Measurements from ENCODE around the gene TRIM41. TPM values are rescaled to one million over a fixed set of nuclear protein-coding genes. Genes with fewer than 3 reads are reported as not detected.

Gene TRIM41
- total and polyA plus RNA-seq, 2 of the 13 experiments (the other 11 are each of a cell fraction or from before 2014, with no cell fraction given) = 10.2 to 16.7 TPM

DNA sequence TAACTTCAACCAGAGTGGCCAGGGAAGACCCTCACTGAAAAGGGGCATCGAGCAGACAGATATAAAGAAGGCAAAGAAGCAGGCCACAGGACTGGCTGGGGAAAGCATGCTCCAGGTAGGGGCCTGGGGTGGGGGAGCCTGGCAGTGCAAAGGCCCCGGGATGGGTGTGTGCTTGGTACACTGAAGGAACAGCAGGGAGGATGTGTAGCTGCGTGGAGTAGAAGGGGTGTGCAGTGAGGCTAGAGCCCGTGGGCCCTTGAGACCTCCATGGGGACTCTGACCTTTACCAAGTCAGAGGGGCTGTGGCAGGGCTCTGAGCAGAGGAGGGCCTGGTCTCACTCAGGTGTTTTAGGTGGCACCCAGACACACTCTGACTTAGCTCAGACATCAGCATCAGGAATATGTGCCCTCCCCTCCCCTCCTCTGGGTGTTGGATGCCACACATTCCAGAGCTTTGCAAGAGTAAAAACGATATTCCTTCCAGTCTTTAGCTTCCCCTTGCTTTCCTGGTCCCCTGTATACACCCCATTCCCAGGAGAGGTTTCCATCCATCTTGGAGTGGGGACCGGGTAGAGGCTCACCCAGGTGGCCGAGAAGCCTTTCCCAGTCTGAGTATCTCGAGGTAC lies 25.6 kb upstream of the TRIM41 start:
- Histone ChIP-seq H3K4me3 (replicated peaks in 1 of 3; ENCODE audit: insufficient read depth in 1 of 3, low read depth in 2 of 3, low read length in 3 of 3) (no peak overlapping the region), H3K9ac (ENCODE audit: insufficient read depth, low read depth, low read length) (no peak overlapping the region), H3K27me3 (ENCODE audit: control insufficient read depth in 1 of 2, insufficient read depth in 2 of 2, low read length in 2 of 2) (peaks cover 5 to 52% of the 10 kb centered on the region in 2 experiments), H3K36me3 (replicated peaks in 1 of 2; ENCODE audit: control insufficient read depth in 1 of 2, insufficient read depth in 2 of 2, low read length in 2 of 2) (no peaks in the 10 kb centered on the region), H2AFZ (ENCODE audit: low read length) (no peak overlapping the region), H3K4me1 (ENCODE audit: insufficient read depth, low read length) (peaks cover 34% of the 10 kb centered on the region), H3K4me2 (ENCODE audit: low read depth, low read length) (no peak overlapping the region), H3K79me2 (ENCODE audit: insufficient read depth, low read length) (no peaks in the 10 kb centered on the region), H3K27ac (ENCODE audit: extremely low read length, insufficient read depth, low read length) (no peak overlapping the region), H3K9me3 (ENCODE audit: low read length) (no peaks in the 10 kb centered on the region), H4K20me1 (ENCODE audit: insufficient read depth, low read length) (no peaks in the 10 kb centered on the region)
- DNase-seq (ENCODE audit: low spot score) (no peak), ATAC-seq (no peak), FAIRE-seq (no peak)
- TF ChIP-seq RORA (CRISPR knock-in tag; IDR thresholded peaks at IDR 0.05) (no peak), MEF2D (CRISPR knock-in tag; IDR thresholded peaks at IDR 0.05) (no peak), ZNF776 (CRISPR knock-in tag; IDR thresholded peaks at IDR 0.05) (no peak), U2AF2 (IDR thresholded peaks at IDR 0.05; ENCODE audit: low read depth, low read length) (no peak), ETV5 (CRISPR knock-in tag; IDR thresholded peaks at IDR 0.05; ENCODE audit: borderline replicate concordance) (no peak), ZNF550 (CRISPR knock-in tag; IDR thresholded peaks at IDR 0.05; ENCODE audit: borderline replicate concordance) (no peak), ATAD3A (CRISPR knock-in tag; IDR thresholded peaks at IDR 0.05) (no peak), THYN1 (CRISPR knock-in tag; IDR thresholded peaks at IDR 0.05; ENCODE audit: borderline replicate concordance, low read depth) (no peak)
- TF ChIP-seq, protein P1, sequence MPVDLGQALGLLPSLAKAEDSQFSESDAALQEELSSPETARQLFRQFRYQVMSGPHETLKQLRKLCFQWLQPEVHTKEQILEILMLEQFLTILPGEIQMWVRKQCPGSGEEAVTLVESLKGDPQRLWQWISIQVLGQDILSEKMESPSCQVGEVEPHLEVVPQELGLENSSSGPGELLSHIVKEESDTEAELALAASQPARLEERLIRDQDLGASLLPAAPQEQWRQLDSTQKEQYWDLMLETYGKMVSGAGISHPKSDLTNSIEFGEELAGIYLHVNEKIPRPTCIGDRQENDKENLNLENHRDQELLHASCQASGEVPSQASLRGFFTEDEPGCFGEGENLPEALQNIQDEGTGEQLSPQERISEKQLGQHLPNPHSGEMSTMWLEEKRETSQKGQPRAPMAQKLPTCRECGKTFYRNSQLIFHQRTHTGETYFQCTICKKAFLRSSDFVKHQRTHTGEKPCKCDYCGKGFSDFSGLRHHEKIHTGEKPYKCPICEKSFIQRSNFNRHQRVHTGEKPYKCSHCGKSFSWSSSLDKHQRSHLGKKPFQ (CRISPR knock-in tag; IDR thresholded peaks at IDR 0.05; ENCODE audit: insufficient replicate concordance) = no peak
- TF ChIP-seq, protein P2, sequence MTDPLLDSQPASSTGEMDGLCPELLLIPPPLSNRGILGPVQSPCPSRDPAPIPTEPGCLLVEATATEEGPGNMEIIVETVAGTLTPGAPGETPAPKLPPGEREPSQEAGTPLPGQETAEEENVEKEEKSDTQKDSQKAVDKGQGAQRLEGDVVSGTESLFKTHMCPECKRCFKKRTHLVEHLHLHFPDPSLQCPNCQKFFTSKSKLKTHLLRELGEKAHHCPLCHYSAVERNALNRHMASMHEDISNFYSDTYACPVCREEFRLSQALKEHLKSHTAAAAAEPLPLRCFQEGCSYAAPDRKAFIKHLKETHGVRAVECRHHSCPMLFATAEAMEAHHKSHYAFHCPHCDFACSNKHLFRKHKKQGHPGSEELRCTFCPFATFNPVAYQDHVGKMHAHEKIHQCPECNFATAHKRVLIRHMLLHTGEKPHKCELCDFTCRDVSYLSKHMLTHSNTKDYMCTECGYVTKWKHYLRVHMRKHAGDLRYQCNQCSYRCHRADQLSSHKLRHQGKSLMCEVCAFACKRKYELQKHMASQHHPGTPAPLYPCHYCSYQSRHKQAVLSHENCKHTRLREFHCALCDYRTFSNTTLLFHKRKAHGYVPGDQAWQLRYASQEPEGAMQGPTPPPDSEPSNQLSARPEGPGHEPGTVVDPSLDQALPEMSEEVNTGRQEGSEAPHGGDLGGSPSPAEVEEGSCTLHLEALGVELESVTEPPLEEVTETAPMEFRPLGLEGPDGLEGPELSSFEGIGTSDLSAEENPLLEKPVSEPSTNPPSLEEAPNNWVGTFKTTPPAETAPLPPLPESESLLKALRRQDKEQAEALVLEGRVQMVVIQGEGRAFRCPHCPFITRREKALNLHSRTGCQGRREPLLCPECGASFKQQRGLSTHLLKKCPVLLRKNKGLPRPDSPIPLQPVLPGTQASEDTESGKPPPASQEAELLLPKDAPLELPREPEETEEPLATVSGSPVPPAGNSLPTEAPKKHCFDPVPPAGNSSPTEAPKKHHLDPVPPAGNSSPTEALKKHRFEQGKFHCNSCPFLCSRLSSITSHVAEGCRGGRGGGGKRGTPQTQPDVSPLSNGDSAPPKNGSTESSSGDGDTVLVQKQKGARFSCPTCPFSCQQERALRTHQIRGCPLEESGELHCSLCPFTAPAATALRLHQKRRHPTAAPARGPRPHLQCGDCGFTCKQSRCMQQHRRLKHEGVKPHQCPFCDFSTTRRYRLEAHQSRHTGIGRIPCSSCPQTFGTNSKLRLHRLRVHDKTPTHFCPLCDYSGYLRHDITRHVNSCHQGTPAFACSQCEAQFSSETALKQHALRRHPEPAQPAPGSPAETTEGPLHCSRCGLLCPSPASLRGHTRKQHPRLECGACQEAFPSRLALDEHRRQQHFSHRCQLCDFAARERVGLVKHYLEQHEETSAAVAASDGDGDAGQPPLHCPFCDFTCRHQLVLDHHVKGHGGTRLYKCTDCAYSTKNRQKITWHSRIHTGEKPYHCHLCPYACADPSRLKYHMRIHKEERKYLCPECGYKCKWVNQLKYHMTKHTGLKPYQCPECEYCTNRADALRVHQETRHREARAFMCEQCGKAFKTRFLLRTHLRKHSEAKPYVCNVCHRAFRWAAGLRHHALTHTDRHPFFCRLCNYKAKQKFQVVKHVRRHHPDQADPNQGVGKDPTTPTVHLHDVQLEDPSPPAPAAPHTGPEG (CRISPR knock-in tag; IDR thresholded peaks at IDR 0.05) = no peak
- TF ChIP-seq, protein P3, sequence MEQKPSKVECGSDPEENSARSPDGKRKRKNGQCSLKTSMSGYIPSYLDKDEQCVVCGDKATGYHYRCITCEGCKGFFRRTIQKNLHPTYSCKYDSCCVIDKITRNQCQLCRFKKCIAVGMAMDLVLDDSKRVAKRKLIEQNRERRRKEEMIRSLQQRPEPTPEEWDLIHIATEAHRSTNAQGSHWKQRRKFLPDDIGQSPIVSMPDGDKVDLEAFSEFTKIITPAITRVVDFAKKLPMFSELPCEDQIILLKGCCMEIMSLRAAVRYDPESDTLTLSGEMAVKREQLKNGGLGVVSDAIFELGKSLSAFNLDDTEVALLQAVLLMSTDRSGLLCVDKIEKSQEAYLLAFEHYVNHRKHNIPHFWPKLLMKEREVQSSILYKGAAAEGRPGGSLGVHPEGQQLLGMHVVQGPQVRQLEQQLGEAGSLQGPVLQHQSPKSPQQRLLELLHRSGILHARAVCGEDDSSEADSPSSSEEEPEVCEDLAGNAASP (CRISPR knock-in tag; IDR thresholded peaks at IDR 0.05; ENCODE audit: borderline replicate concordance) = no peak
- TF ChIP-seq, protein P4, sequence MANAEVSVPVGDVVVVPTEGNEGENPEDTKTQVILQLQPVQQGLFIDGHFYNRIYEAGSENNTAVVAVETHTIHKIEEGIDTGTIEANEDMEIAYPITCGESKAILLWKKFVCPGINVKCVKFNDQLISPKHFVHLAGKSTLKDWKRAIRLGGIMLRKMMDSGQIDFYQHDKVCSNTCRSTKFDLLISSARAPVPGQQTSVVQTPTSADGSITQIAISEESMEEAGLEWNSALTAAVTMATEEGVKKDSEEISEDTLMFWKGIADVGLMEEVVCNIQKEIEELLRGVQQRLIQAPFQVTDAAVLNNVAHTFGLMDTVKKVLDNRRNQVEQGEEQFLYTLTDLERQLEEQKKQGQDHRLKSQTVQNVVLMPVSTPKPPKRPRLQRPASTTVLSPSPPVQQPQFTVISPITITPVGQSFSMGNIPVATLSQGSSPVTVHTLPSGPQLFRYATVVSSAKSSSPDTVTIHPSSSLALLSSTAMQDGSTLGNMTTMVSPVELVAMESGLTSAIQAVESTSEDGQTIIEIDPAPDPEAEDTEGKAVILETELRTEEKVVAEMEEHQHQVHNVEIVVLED (CRISPR knock-in tag; IDR thresholded peaks at IDR 0.05; ENCODE audit: borderline replicate concordance) = no peak
- CTCF ChIA-PET (ENCODE audit: low intra/inter-chr PET ratio, low total read pairs) = no interaction called here
- WGBS (ENCODE audit: low lambda C conversion rate) = 29% methylated on average over 7 of the region's 8 CpGs
- in situ Hi-C loops (cut with HindIII; ENCODE audit: extremely low pct_ligation_motif_present, low pct_unique_long_range_greater_than_20kb) = no loop called here
- no TSS peak for BruUV-seq (replicated peaks)
- intact Hi-C loops (cut with micrococcal nuclease; ENCODE audit: unreplicated experiment) = no loop called here
- POLR2A ChIA-PET = interaction anchor here (1.7 kb wide), 1 partner anchor 10 kb away, joined by 7 read pairs; no protein-coding TSS in a partner anchor
